ENCODE data around the gene TC2N.

Gene TC2N

GRCh38 chr14:91737619-91738018 is 129.7 kb downstream of the TC2N start:
- ATAC-seq = no peak
- TF ChIP-seq ZFP3 (CRISPR knock-in tag; IDR thresholded peaks at IDR 0.05) (no peak), PPARA (CRISPR knock-in tag; IDR thresholded peaks at IDR 0.05; ENCODE audit: borderline replicate concordance) (no peak), RARB (CRISPR knock-in tag; IDR thresholded peaks at IDR 0.05) (no peak), ARNTL (CRISPR knock-in tag; IDR thresholded peaks at IDR 0.05; ENCODE audit: borderline replicate concordance, low read depth) (no peak), OSR1 (CRISPR knock-in tag; IDR thresholded peaks at IDR 0.05) (no peak), CREB5 (CRISPR knock-in tag; IDR thresholded peaks at IDR 0.05; ENCODE audit: low read depth) (no peak), TCF4 (CRISPR knock-in tag; IDR thresholded peaks at IDR 0.05; ENCODE audit: borderline replicate concordance) (no peak), PATZ1 (CRISPR knock-in tag; IDR thresholded peaks at IDR 0.05; ENCODE audit: borderline replicate concordance) (no peak)

- TF ChIP-seq POU6F1 (CRISPR knock-in tag; IDR thresholded peaks at IDR 0.05; ENCODE audit: borderline replicate concordance, low read depth) = no peak
- no peak for TF ChIP-seq GLIS3 (CRISPR knock-in tag; IDR thresholded peaks at IDR 0.05)
- TF ChIP-seq ISL1 (CRISPR knock-in tag; IDR thresholded peaks at IDR 0.05) = no peak
- no peak for TF ChIP-seq ARNTL (CRISPR knock-in tag; IDR thresholded peaks at IDR 0.05; ENCODE audit: borderline replicate concordance, low read depth)
- no peak for TF ChIP-seq PPARA (CRISPR knock-in tag; IDR thresholded peaks at IDR 0.05; ENCODE audit: borderline replicate concordance)
- no peak for TF ChIP-seq CSDC2 (CRISPR knock-in tag; IDR thresholded peaks at IDR 0.05)
- no peak for TF ChIP-seq OSR1 (CRISPR knock-in tag; IDR thresholded peaks at IDR 0.05)
- TF ChIP-seq ESRRG (CRISPR knock-in tag; IDR thresholded peaks at IDR 0.05) = no peak
- no peak for TF ChIP-seq ZNF8 (CRISPR knock-in tag; IDR thresholded peaks at IDR 0.05)
- TF ChIP-seq TSHZ2 (CRISPR knock-in tag; IDR thresholded peaks at IDR 0.05) = no peak
- TF ChIP-seq ZFP3 (CRISPR knock-in tag; IDR thresholded peaks at IDR 0.05) = no peak
- no peak for TF ChIP-seq CSRNP3 (CRISPR knock-in tag; IDR thresholded peaks at IDR 0.05)
- no peak for ATAC-seq
These were observed 134.4 kb downstream of the TC2N start for GRCh38 chr14:91732859-91733477.

GRCh38 chr14:91732439-91732838 is 134.9 kb downstream of the TC2N start:
- TF ChIP-seq TCF4 (CRISPR knock-in tag; IDR thresholded peaks at IDR 0.05; ENCODE audit: borderline replicate concordance) (no peak), CREB5 (CRISPR knock-in tag; IDR thresholded peaks at IDR 0.05; ENCODE audit: low read depth) (no peak), ZNF565 (CRISPR knock-in tag; conservative IDR thresholded peaks at IDR 0.05; ENCODE audit: low read depth) (no peak), ESRRG (CRISPR knock-in tag; IDR thresholded peaks at IDR 0.05) (no peak), GLIS3 (CRISPR knock-in tag; IDR thresholded peaks at IDR 0.05) (no peak), ZFP3 (CRISPR knock-in tag; IDR thresholded peaks at IDR 0.05) (no peak), ISL1 (CRISPR knock-in tag; IDR thresholded peaks at IDR 0.05) (no peak), ZC3H10 (CRISPR knock-in tag; IDR thresholded peaks at IDR 0.05) (no peak), RARB (CRISPR knock-in tag; IDR thresholded peaks at IDR 0.05) (no peak), POU6F1 (CRISPR knock-in tag; IDR thresholded peaks at IDR 0.05; ENCODE audit: borderline replicate concordance, low read depth) (no peak), BACH2 (CRISPR knock-in tag; IDR thresholded peaks at IDR 0.05; ENCODE audit: borderline replicate concordance) (no peak), ZNF70 (CRISPR knock-in tag; IDR thresholded peaks at IDR 0.05) (no peak), OSR1 (CRISPR knock-in tag; IDR thresholded peaks at IDR 0.05) (no peak), ZNF8 (CRISPR knock-in tag; IDR thresholded peaks at IDR 0.05) (no peak), ZFP30 (CRISPR knock-in tag; IDR thresholded peaks at IDR 0.05) (no peak), CSDC2 (CRISPR knock-in tag; IDR thresholded peaks at IDR 0.05) (no peak), PPARA (CRISPR knock-in tag; IDR thresholded peaks at IDR 0.05; ENCODE audit: borderline replicate concordance) (no peak), SNAI2 (CRISPR knock-in tag; IDR thresholded peaks at IDR 0.05) (no peak), PATZ1 (CRISPR knock-in tag; IDR thresholded peaks at IDR 0.05; ENCODE audit: borderline replicate concordance) (no peak)
- no peak for ATAC-seq

All from SK-N-SH treated with all-trans-retinoic acid at 6 μM for 48 hours (cell line).